Astrocyte (in vitro differentiated cells and primary cell): Measurements from ENCODE around the gene FGGY. TPM values are rescaled to one million over a fixed set of nuclear protein-coding genes. Genes with fewer than 3 reads are reported as not detected.

ENCODE experiments used
- DNase-seq: peaks from one replicate; pipeline ENCODE4 v3.0.0-alpha.2; 2010; ENCODE audit warnings: low read depth
- FAIRE-seq: peaks from 2 replicates; lab custom pipeline; 2011; peaks lifted over from hg19 to GRCh38; lab: Jason Lieb, UNC
- H2AFZ ChIP-seq: 2 replicates; pipeline ENCODE4 v1.6.0; 2012; ENCODE audit warnings: low read depth, low read length, inconsistent platforms
- H3K27ac ChIP-seq: 2 replicates; pipeline ENCODE4 v1.5.1; 2011; ENCODE audit warnings: low read depth, low read length, inconsistent platforms
- H3K27me3 ChIP-seq: 2 replicates; pipeline ENCODE4 v1.6.0; 2011; ENCODE audit warnings: low read length, inconsistent platforms; ENCODE audit not compliant: insufficient read depth
- H3K36me3 ChIP-seq: 2 replicates; pipeline ENCODE4 v1.5.1; 2011; ENCODE audit warnings: low read length, inconsistent platforms; ENCODE audit not compliant: insufficient read depth
- H3K4me1 ChIP-seq: 2 replicates; pipeline ENCODE4 v1.5.1; 2011; ENCODE audit warnings: low read length, inconsistent platforms; ENCODE audit not compliant: insufficient read depth
- H3K4me2 ChIP-seq: 2 replicates; pipeline ENCODE4 v1.6.0; 2012; ENCODE audit warnings: low read length, inconsistent platforms
- H3K4me3 ChIP-seq: 2 replicates; pipeline ENCODE4 v1.5.1; 2011; ENCODE audit warnings: low read depth, mild to moderate bottlenecking, low read length, inconsistent platforms; ENCODE audit not compliant: insufficient read depth
- H3K79me2 ChIP-seq: 2 replicates; pipeline ENCODE4 v1.6.0; 2012; ENCODE audit warnings: mild to moderate bottlenecking, low read length, inconsistent platforms; ENCODE audit not compliant: insufficient read depth
- H3K9ac ChIP-seq: 2 replicates; pipeline ENCODE4 v1.6.0; 2012; ENCODE audit warnings: mild to moderate bottlenecking, low read length, inconsistent platforms
- H3K9me3 ChIP-seq: 2 replicates; pipeline ENCODE4 v1.5.1; 2012; ENCODE audit warnings: low read depth, mild to moderate bottlenecking, low read length, inconsistent platforms; ENCODE audit not compliant: insufficient read depth
- H4K20me1 ChIP-seq: 2 replicates; pipeline ENCODE4 v1.6.0; 2012; ENCODE audit warnings: low read length, inconsistent platforms; ENCODE audit not compliant: insufficient read depth
- H3K27ac Mint-ChIP-seq: one replicate; pipeline ENCODE4 v1.8.0; 2021; ENCODE audit warnings: mild to moderate bottlenecking, mixed read lengths; ENCODE audit not compliant: unreplicated experiment
- H3K27me3 Mint-ChIP-seq: one replicate; pipeline ENCODE4 v1.8.0; 2021; ENCODE audit warnings: low read depth, mixed read lengths; ENCODE audit not compliant: unreplicated experiment
- H3K36me3 Mint-ChIP-seq: one replicate; pipeline ENCODE4 v1.8.0; 2021; ENCODE audit warnings: low read depth, mixed read lengths; ENCODE audit not compliant: unreplicated experiment
- H3K4me1 Mint-ChIP-seq: one replicate; pipeline ENCODE4 v1.8.0; 2021; ENCODE audit warnings: low read depth, mixed read lengths; ENCODE audit not compliant: unreplicated experiment
- H3K4me3 Mint-ChIP-seq: one replicate; pipeline ENCODE4 v1.8.0; 2021; ENCODE audit warnings: mild to moderate bottlenecking, moderate library complexity, mixed read lengths; ENCODE audit not compliant: unreplicated experiment
- H3K9me3 Mint-ChIP-seq: one replicate; pipeline ENCODE4 v1.8.0; 2021; ENCODE audit warnings: mild to moderate bottlenecking, mixed read lengths; ENCODE audit not compliant: unreplicated experiment
- CTCF ChIP-seq: IDR thresholded peaks from 2 replicates; pipeline ENCODE4 v1.5.1; 2011; ENCODE audit warnings: low read depth, mild to moderate bottlenecking, inconsistent platforms, low read length, moderate library complexity; ENCODE audit not compliant: insufficient read depth
- EZH2 ChIP-seq: IDR thresholded peaks from 2 replicates; pipeline ENCODE4 v1.6.1; 2012; ENCODE audit warnings: mild to moderate bottlenecking, low read length, inconsistent platforms; ENCODE audit not compliant: insufficient read depth
- total RNA-seq: library from RNA; stranded (reverse); gene quantifications from 2 replicates; pipeline ENCODE4 v1.2.1, GENCODE V29; 2021

Gene FGGY
- total RNA-seq, 1 donor from 2014 or later, result 6.8 TPM

GRCh38 chr1:59512702-59513101 lies 215.8 kb downstream of the FGGY start:
- H3K36me3 ChIP-seq, result no peaks in the 10 kb centered on the region
- no peak overlapping the region for H3K9ac ChIP-seq
- no peak for DNase-seq
- H3K27me3 ChIP-seq, result no peaks in the 10 kb centered on the region
- Mint-ChIP-seq H3K4me3 (no peak overlapping the region), H3K36me3 (no peaks in the 10 kb centered on the region), H3K27ac (no peak overlapping the region), H3K4me1 (peaks cover 4% of the 10 kb centered on the region), H3K27me3 (peaks cover 6% of the 10 kb centered on the region), H3K9me3 (peaks cover 5% of the 10 kb centered on the region)
- no peak overlapping the region for H2AFZ ChIP-seq
- H3K4me3 ChIP-seq, result no peak overlapping the region
- no peak for TF ChIP-seq CTCF
- TF ChIP-seq EZH2, result no peak
- no peaks in the 10 kb centered on the region for H3K79me2 ChIP-seq
- H3K27ac ChIP-seq, result no peak overlapping the region
- no peaks in the 10 kb centered on the region for H3K9me3 ChIP-seq
- H3K4me2 ChIP-seq, result no peak overlapping the region
- H4K20me1 ChIP-seq, result no peaks in the 10 kb centered on the region
- no peaks in the 10 kb centered on the region for H3K4me1 ChIP-seq
- FAIRE-seq, result no peak

- no peak overlapping the region for H3K4me3 ChIP-seq
- H3K27me3 ChIP-seq, result no peaks in the 10 kb centered on the region
- no peak overlapping the region for H3K4me3 Mint-ChIP-seq
- TF ChIP-seq EZH2 (no peak), CTCF (no peak)
- H3K27ac ChIP-seq, result no peak overlapping the region
- FAIRE-seq (no peak), DNase-seq (no peak)
- no peak overlapping the region for H3K4me2 ChIP-seq
- H3K9me3 ChIP-seq, result no peaks in the 10 kb centered on the region
- no peaks in the 10 kb centered on the region for H3K36me3 Mint-ChIP-seq
- no peak overlapping the region for H3K9ac ChIP-seq
- no peaks in the 10 kb centered on the region for H3K36me3 ChIP-seq
- H2AFZ ChIP-seq, result no peak overlapping the region
- no peaks in the 10 kb centered on the region for H3K79me2 ChIP-seq
- H3K27me3 Mint-ChIP-seq, result no peaks in the 10 kb centered on the region
- H3K4me1 Mint-ChIP-seq, result peaks cover 4% of the 10 kb centered on the region
- H3K4me1 ChIP-seq, result no peaks in the 10 kb centered on the region
- H4K20me1 ChIP-seq, result no peaks in the 10 kb centered on the region
- peaks cover 2% of the 10 kb centered on the region for H3K9me3 Mint-ChIP-seq
- no peak overlapping the region for H3K27ac Mint-ChIP-seq
Measured at GRCh38 chr1:59514061-59514909, 217.4 kb downstream of the FGGY start.

GRCh38 chr1:59516881-59517280 lies 220.0 kb downstream of the FGGY start:
- Histone ChIP-seq H3K79me2 (no peaks in the 10 kb centered on the region), H3K4me1 (peaks cover 12% of the 10 kb centered on the region), H3K4me3 (no peak overlapping the region), H4K20me1 (no peaks in the 10 kb centered on the region), H3K4me2 (no peak overlapping the region), H2AFZ (no peak overlapping the region), H3K36me3 (no peaks in the 10 kb centered on the region), H3K9me3 (no peaks in the 10 kb centered on the region), H3K27me3 (no peaks in the 10 kb centered on the region), H3K9ac (no peak overlapping the region), H3K27ac (no peak overlapping the region)
- FAIRE-seq, result no peak
- no peaks in the 10 kb centered on the region for H3K36me3 Mint-ChIP-seq
- no peak overlapping the region for H3K4me3 Mint-ChIP-seq
- H3K27ac Mint-ChIP-seq, result no peak overlapping the region
- DNase-seq, result peak; percentile 29
- H3K4me1 Mint-ChIP-seq, result peaks cover 12% of the 10 kb centered on the region
- peaks cover 2% of the 10 kb centered on the region for H3K9me3 Mint-ChIP-seq
- TF ChIP-seq EZH2, result no peak
- TF ChIP-seq CTCF, result no peak
- no peaks in the 10 kb centered on the region for H3K27me3 Mint-ChIP-seq
